CD1c-positive myeloid dendritic cell (primary cell): ENCODE data around the gene PHF11.

ENCODE experiments used
- DNase-seq: peaks from one replicate; pipeline ENCODE4 v3.0.0-alpha.2; 2016; ENCODE audit errors: extremely low spot score

The PHF11 gene

DNA sequence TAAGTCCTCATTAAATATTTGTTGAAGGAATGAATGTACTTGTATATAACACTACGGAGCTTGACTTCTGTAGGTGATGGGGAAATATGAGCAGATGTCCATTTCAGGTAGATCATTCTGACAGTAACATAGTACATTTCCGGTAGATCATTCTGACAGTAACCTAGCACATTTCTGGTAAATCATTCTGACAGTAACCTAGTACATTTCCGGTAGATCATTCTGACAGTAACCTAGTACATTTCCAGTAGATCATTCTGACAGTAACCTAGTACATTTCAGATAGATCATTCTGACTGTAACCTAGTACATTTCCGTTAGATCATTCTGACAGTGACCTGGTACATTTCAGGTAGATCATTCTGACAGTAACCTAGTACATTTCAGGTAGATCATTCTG lies 2.5 kb downstream of the PHF11 start:
- no peak for DNase-seq

DNA sequence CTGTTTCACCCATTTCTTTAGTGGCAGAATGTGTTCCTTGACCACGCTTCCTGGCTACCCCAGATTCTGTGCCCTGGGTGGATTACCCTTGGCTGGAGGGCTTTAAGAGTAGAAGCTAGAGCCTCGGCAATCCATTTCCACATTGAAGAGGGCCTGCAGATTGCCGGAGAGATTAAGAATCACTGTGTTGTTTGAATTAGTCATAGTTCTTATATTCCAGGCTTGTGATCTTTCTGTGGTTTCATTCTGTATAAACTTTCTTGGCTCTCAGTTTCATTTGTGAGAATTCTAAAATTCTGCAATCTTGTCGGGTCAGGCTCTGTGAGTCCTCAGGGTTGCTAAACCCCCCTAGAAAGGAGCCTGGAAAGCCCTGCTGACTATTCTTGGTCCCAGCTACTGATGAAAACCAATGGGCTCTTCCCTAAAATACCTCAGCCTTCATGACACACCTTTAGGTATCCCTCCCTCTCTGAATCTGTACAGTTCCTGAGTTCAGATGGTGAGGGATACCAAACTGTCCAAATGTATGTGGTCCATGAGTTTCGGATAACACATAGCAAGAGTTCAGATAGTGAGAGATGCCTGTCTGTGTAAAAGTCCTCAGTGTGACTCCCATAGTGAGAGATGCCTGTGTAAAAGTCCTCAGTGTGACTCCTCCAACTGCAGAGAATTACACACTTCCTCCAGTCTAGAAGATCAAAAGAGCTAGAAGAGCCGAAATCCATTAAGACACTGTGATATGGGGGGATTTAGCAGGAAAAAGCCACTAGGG lies 4.3 kb downstream of the PHF11 start:
- DNase-seq, result no peak

DNA sequence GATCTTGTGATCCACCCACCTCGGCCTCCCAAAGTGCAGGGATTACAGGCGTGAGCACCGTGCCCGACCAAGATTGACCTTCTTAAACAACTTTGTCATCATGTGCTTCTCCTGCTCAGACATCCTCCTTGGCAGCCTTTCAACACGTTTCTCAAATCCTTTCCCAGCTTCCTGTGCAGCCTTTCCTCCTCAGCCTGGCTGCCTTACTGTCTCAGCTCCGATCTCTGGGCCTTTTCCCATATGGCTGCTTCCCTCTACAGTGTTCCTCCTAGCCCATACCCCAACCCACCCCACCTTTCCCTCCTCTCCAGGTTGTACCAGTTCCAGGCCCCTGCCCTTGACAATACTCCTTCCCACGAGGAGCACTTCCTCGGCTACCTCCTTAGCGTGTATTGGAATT lies 7.2 kb downstream of the PHF11 start:
- no peak for DNase-seq

DNA sequence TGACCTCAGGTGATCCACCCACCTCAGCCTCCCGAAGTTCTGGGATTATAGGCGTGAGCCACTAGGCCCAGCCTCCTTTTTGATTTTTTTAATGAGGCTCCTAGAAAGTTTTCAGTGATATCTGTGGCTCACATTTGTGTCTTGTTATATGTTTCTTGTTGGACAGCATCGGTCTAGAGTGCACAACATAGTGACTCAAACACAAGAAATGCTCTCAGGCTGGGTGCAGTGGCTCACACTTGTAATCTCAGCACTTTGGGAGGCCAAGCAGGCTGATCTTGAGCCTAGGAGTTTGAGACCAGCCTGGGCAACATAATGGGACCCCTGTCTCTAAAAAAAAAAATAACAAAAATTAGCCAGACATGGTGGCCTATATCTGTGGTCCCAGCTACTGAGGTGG lies 8.2 kb downstream of the PHF11 start:
- no peak for DNase-seq

DNA sequence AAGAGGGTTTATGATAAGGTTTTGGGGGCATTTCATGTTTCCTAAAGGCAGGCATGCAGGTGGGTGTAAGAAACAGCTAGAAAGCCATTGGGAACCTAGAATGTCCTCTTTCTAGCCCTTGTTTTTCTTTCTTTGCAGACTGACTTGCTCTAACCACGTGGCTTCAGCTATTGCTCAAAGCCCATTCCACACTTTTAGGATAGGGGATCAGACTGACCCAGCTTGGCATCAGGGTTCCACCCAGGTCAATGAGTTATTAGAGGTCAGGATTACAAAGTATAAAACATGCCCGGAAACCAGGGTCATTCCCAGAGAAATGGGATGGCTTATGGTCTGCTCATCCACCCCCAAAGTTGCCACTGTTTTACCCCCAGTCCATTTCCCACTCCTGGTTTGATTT lies 16.8 kb downstream of the PHF11 start:
- DNase-seq, result no peak

DNA sequence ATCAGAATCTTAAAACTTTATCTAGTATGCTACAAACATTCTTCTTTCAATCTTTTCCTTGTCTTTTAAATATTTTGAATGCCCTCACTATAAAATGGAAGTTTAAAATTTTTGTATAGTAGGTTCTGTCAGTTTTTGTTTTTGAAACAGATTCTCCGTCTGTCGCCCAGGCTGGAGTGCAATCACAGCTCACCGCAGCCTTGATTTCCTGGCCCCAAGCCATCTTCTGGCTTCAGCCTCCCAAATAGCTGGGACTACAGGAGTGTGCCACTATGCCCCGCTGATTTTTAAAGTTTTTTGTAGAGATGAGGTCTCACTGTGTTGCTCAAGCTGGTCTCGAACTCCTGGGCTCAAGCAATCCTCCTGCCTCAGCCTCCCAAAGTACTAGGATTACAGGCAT lies 20.7 kb downstream of the PHF11 start:
- no peak for DNase-seq

DNA sequence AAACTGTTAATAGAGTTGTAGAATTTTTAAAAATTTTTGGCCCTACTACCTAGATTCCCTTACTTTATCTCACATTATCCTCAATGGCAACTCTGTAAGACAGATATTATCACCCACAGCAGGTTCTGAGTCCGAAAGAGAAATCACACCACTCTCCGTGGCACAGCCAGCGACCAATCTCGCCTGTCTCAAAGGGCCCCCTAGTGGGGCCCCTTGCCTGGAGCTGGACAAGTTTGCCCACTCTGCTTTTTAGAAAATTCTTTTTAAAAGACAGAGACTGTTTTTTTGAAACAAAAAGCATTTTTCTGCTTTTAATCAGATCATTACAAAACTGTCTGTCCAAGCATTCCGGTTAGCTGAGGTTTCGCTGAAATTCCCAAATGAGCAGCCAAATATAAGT lies 21.7 kb downstream of the PHF11 start:
- DNase-seq, result no peak

DNA sequence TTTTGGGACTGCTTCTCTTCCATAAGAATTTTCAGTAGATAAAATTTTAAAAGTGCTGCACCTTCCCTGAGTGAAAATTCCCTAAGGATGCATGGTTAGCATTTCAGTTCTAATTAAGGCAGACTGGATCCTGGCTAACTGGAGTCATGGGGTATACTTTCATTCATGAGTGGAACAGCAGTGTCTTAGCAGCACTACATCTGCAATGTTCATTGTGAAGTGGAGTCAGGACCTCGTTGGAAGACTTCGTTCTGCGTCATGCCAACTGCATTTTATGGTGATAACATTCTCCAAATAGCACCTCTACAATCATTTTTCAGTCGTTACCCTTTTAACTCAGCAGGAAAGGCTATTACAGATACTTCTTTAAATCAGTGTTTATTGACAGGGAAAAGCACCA lies 25.5 kb downstream of the PHF11 start:
- no peak for DNase-seq

DNA sequence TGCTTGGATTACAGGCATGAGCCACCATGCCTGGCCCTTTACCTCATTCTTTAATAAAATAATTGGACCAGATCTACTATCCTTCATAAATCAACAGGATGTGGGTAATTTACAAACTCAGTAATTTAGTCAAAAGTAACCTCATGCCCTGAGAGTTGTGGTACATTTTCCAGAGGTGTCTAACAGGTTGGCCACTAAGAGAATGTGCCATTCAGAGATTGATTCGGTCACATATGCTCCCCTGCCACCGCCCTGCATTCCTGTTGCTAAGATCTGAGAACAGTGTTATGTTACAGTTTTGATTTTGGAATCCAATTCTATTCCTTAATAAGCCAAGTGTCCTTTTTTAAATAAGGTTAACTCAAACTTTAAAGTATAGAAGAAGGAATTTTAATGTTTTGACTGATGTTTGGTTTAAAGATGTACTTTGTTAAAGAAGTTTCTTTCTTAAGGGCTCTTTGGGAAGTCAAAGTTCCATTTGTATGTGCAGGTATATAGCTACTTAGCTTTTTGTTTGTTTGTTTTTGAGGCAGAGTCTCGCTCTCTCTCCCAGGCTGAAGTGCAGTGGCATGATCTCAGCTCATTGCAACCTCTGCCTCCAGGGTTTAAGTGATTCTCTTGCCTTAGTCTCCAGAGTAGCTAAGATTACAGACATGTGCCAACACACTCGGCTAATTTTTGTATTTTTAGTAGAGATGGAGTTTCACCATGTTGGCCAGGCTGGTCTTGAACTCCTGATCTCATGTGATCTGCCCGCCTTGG lies 29.2 kb downstream of the PHF11 start:
- no peak for DNase-seq

DNA sequence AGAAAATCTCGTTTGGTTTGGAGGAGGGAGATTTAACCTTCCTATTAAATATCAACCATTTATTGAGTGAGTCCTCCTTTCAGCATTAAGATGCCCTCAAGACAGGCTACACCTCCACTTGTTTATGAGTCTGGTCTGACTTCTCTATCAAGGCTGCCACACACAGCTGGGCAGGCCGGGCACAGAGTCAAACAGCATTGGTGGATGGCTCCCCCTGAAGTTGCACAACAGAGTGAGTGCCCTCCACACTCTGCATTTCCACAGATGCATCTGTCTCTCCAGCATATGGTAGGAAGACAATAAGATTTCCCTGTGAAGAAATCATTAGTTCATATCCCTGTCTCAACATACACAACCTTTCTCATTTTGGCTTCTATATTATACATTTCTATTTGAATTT lies 31.4 kb downstream of the PHF11 start:
- DNase-seq, result no peak

DNA sequence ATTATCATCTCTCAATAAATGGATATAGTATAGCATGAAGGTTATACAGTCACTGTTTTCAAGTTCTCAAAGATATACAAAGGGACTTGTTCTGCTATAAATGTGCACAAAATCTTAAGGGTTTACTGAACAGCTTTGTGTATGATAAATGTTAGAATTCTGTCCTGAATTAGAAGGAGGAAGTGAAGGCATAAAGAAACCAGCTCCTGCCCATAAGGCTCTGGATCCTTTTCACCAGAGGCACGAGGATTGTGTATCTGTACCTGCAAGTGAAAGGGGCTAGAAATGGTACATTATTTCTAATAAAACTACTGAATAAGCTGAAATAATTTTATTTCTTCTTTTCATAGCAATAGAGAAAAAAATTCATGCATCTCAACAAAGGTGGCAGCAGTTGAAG lies 32.4 kb downstream of the PHF11 start:
- DNase-seq, result peak; percentile 15

DNA sequence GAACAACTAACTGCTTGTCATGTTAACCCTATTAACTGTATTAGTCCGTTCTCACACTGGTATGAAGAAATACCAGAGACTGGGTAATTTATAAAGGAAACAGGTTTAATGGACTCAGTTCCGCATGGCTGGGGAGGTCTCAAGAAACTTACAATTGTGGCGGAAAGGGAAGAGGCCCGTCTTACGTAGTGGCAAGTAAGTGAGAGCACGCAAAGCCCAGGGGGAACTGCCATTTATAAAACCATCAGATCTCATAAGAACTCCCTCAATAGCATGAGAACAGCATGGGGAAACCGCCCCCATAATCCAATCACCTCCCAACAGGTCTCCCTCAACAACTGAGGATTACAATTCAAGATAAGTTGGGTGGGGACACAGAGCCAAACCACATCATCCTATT lies 34.7 kb downstream of the PHF11 start:
- DNase-seq, result peak; percentile 75

DNA sequence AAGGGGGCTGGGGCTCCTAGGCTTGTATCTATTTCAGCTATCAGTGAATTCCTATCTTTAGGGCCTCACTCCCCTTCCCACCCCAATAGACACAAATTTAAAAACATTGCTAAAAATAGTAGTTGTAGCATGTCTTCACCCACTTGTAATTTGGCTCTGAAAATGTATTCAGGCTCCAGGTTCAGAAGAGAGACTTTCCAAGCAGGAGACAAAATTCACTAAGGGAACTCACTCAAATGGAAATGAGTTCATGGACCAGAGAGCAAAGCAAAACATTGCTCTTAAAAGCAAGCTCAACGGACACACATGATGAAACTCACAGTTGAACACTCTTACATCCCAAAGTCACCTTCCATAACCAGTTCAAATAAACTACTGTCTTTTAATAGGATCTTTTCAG lies 36.8 kb downstream of the PHF11 start:
- DNase-seq, result no peak

DNA sequence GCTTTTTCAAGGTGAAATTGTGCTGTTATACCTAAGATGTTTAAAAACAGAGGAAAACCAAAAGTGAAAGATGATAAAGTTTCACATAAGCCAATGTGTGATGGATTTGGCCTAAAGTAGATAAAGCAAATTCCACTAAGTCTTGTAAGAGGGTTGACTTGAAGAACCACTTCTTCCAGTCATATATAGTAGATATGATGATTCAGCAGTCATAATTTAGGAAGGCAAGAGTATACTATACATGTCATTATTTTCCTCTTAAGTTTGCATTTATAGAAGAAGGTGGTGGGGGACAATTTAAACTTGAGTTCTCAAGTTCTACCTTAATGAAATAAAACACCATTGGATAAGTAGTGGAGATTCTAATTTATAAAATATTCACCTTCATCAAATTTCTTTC lies 37.3 kb downstream of the PHF11 start:
- no peak for DNase-seq

DNA sequence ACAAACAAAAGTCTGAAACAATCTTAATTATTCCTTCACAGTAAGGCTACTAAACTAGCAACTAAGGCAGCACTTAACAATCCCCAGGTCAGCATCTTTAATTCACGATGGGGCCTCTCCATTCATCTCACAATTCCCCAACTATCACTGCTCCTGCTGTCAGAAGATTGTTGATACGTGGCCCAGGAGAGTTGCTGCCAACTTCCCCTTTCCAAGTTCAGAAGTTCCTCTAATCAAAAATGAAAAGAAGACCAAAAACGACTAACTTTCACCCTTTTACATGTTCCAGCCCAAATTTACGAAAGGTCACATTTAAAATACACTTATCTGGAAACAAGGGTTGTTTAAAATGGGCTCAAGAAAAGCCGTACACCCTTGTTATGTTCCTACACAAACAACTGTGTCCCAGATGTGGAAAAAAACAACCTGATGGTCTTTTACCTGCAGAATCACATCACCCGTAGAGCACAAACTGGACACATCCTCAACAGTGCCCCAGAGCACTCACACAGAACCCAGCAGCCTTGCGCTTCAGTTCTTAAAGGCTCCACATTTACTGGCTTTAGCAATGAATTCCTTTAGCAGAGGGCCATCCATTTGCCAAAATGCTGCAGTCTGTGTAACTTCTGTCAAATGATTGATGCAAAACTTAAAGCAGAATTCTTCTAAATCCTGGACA lies 38.0 kb downstream of the PHF11 start:
- DNase-seq, result peak; percentile 51

DNA sequence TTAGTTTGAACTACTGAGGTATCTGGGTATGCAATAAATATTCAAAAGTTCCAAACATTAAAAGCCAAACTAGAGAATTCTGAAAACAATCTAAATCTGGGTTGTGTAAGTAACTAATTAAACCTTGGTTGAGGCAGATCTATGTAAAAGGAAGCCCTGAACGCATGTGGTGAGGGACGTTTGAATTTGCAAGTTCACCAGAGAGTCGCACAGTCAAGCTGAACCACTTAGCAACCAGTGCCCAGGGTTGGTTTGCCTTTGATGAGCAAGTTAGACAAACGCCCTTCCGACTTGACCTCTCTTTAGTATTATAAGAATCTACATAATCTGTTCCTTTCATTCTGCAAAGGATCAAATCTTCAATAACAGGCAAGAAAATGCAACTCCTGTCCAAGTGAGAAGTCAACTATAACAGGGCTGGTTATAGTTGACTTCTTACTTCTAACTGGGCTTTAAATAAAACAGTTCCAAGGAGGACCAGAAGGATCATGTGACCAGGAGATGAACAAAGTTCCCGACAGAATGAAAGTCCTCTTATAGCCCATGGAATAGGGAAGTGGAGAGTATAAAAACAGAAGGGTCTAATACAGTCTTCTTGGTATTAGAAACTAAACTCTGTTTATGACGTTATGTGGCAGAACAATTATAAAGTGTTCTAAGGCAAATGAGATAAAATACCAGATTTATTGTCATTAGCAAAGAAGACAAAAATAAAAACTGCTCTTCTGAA lies 40.6 kb downstream of the PHF11 start:
- DNase-seq, result peak; percentile 51

DNA sequence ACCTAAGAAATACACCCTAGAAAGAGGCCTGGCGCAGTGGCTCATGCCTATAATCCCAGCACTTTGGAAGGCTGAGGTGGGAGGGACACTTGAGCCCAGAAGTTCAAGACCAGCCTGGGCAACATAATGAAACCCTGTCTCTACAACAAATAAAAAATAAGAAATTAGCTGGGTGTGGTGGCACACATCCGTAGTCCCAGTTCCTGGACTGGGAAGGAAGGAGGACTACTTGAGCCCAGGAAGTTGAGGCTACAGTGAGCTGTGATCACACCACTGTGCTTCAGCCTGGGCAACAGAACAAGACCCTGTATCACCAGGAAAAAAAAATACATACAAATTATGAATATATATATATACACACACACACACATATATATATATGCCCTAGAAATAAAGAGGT lies 42.7 kb downstream of the PHF11 start:
- no peak for DNase-seq

DNA sequence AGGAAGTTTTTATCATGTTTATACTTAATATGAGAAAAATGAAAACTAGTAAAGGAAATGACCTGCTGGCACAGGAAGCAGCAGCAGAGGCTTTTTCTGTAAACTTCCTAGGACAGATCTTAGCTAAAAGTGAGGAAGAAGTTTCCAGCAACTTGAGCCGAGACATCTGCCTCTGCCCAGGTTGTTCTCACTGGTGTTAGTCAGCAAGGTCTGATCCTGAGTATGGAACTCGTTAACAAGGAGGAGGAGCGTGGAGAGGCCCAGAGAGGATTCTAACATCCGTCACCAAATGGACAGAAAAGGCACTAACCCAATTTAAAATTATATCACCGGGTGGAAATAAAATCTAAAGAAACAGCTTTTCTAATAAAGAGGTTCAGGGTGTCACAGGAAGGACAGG lies 43.6 kb downstream of the PHF11 start:
- DNase-seq, result no peak

DNA sequence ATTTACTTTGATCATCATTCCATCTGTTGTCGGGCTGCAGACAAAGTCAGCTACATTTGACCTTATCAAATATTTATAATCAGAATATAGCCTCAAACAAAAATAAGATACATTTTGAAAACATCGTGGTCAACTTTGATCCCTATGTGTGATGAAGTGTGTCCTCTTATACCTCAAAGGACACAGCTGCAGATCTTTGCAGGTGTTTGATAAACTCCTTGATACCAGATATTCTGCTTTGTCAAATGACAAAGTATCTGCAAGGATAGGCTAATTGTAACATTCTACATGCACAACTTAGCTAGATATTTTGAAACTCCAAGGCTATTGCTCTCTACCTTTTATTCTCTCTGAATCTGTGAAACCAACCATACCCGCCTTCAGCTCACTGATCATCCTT lies 44.0 kb downstream of the PHF11 start:
- DNase-seq, result no peak

DNA sequence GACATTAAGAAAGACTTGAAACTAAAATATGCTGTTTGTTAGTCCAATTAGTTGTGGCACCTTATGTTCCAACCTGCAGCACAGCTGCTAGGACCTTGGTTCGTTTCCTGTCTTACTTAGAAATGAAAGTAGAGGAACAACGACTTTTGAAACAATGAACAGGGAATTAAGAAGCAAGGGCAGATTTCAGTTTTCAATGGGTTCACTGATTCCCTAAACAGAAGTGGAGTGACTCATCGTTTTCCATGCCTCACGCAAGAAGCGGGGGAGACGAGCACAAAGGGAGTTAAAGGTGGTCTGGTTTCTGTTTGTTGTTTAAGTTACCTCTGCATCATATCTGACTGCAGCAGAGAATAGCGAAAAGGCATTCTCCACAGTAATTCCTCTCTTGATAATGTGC lies 44.8 kb downstream of the PHF11 start:
- peak; percentile 44 for DNase-seq

DNA sequence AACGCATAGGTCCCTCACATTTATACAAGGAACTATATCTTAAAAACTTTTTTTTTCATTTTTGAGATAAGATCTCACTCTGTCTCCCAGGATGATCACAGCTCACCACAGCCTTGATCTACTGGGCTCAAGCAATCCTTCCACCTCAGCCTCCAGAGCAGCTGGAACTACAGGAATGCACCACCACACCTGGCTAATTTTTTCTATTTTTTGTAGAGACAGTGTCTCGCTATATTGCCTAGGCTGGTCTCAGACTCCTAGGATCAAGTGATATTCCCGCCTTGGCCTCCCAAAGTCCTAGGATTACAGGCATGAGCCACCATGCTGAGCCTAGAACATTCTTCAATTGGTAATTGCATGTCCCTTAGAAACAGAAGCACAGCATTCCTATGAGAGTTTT lies 47.9 kb downstream of the PHF11 start:
- no peak for DNase-seq

DNA sequence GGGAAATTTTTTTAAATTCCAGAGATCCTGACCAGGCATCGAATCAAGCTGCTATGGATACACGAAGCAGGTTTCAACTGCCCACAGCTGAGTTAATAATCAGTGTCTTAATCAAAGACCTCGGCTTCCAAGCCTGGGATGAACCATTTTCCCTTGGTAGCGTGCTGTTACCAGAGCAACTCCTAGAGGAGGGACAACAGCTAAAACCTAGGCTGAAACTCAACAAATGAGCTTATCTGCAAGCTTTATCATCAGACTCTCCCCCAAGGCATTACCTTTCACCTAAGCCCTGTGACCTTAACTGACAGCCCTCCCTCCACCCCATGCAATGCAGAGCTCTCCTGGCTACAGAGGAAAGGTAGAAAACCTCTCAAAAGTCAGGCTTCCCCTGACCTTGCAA lies 49.9 kb downstream of the PHF11 start:
- DNase-seq, result no peak
